Measurements from ENCODE around the gene FAHD1. TPM values are rescaled to one million over a fixed set of nuclear protein-coding genes. Genes with fewer than 3 reads are reported as not detected.

Gene FAHD1
- total and polyA plus RNA-seq, 9 of the 15 experiments (the other 6 are each of a cell fraction or from before 2014, with no cell fraction given), result 2.2 to 20.9 (median 10.7) TPM

- TF ChIP-seq, protein P1, sequence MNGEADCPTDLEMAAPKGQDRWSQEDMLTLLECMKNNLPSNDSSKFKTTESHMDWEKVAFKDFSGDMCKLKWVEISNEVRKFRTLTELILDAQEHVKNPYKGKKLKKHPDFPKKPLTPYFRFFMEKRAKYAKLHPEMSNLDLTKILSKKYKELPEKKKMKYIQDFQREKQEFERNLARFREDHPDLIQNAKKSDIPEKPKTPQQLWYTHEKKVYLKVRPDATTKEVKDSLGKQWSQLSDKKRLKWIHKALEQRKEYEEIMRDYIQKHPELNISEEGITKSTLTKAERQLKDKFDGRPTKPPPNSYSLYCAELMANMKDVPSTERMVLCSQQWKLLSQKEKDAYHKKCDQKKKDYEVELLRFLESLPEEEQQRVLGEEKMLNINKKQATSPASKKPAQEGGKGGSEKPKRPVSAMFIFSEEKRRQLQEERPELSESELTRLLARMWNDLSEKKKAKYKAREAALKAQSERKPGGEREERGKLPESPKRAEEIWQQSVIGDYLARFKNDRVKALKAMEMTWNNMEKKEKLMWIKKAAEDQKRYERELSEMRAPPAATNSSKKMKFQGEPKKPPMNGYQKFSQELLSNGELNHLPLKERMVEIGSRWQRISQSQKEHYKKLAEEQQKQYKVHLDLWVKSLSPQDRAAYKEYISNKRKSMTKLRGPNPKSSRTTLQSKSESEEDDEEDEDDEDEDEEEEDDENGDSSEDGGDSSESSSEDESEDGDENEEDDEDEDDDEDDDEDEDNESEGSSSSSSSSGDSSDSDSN (IDR thresholded peaks at IDR 0.05; ENCODE audit: borderline replicate concordance in 1 of 2, low read depth in 2 of 2, low read length in 2 of 2), result no peak
- TF ChIP-seq MEF2A (IDR thresholded peaks at IDR 0.05; ENCODE audit: control insufficient read depth, low read depth, low read length) (no peak), RBM17 (IDR thresholded peaks at IDR 0.05; ENCODE audit: borderline replicate concordance, low read depth, low read length) (no peak), ZNF146 (CRISPR knock-in tag; IDR thresholded peaks at IDR 0.05; ENCODE audit: unreplicated experiment) (no peak), TCF7L2 (IDR thresholded peaks at IDR 0.05; ENCODE audit: low read depth, low read length) (no peak), NRF1 (conservative IDR thresholded peaks at IDR 0.05 in 1 of 2, IDR thresholded peaks at IDR 0.05 in 1 of 2) (no peak)
These were observed 19.4 kb downstream of the FAHD1 start (continued) for GRCh38 chr16:1846416-1846815.

DNA sequence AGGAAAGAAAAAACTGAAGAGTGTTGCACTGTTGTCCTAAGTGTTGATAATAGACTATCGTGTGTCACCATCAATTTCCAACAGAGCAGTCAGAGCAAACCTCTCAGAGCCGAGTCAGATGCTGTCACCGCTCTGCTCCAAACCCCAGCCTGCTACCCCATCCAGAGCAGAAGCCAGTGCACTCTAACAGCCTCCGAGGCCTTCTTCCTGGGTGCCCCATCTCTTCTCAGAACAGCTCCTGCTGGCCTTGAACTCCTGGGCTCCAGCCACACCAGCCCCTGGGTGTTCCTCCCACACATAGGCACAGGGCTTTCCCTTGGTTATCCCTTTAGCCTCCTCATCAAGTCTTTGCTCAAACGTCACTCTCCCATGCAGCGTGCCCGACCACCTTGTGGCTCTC, 24.0 kb downstream of the FAHD1 start:
- H3K36me3 ChIP-seq (ENCODE audit: control insufficient read depth, insufficient read depth, low read length), result peaks cover 65% of the 10 kb centered on the region
- ATAC-seq (no peak), DNase-seq (ENCODE audit: extremely low read depth in 1 of 4, low spot score in 3 of 4) (no peak), FAIRE-seq (no peak)
- no peak overlapping the region for H2AFZ ChIP-seq (ENCODE audit: low read depth, low read length)
- H3K4me1 ChIP-seq (replicated peaks in 1 of 2; ENCODE audit: control insufficient read depth in 2 of 2, insufficient read depth in 2 of 2, low read length in 2 of 2), result no peaks in the 10 kb centered on the region; a peak in 1 of 5 replicates
- no peaks in the 10 kb centered on the region for H3K9me3 ChIP-seq (replicated peaks; ENCODE audit: control insufficient read depth, insufficient read depth, low read depth, low read length)
- WGBS (ENCODE audit: insufficient coverage, low coverage, missing lambda C conversion rate), result 94% methylated on average over 6 of the region's 7 CpGs
- no peak for TF ChIP-seq SREBF1 (IDR thresholded peaks at IDR 0.05; ENCODE audit: borderline replicate concordance, low read depth, low read length)
- no peak for TF ChIP-seq EP300 (IDR thresholded peaks at IDR 0.05; ENCODE audit: low read length)
- TF ChIP-seq NR3C1 (CRISPR knock-in tag; IDR thresholded peaks at IDR 0.05), result no peak
- TF ChIP-seq CREB5 (CRISPR knock-in tag; IDR thresholded peaks at IDR 0.05), result no peak
- in situ Hi-C loops (cut with MboI), result no loop called here
- no peaks in the 10 kb centered on the region for H3K27me3 ChIP-seq (ENCODE audit: control insufficient read depth in 2 of 2, insufficient read depth in 2 of 2, low read length in 2 of 2)
- ChIA-PET POLR2A (interaction anchor here (0.6 kb wide), 1 partner anchor 472 kb away, joined by 3 read pairs; no protein-coding TSS in a partner anchor), CTCF (ENCODE audit: low intra/inter-chr PET ratio) (no interaction called here)
- intact Hi-C loops (cut with micrococcal nuclease), result no loop called here
- H3K4me3 ChIP-seq, result no peak overlapping the region
- no peak overlapping the region for H3K27ac ChIP-seq (ENCODE audit: extremely low read depth, low read depth, low read length)
- H3K9ac ChIP-seq (ENCODE audit: insufficient read depth in 1 of 2, low read depth in 2 of 2, low read length in 2 of 2), result peak overlapping the region in 1 of 2 experiments; percentile 68; a peak in 2 of 4 replicates
- H3K79me2 ChIP-seq (ENCODE audit: control insufficient read depth, insufficient read depth, low read length), result no peaks in the 10 kb centered on the region
- BruUV-seq (replicated peaks), result no TSS peak
- peaks cover 4% of the 10 kb centered on the region for H3K9me1 ChIP-seq (ENCODE audit: control insufficient read depth, insufficient read depth, low read length)
- H3K4me2 ChIP-seq (ENCODE audit: insufficient read depth, low read length), result no peak overlapping the region
- no peaks in the 10 kb centered on the region for H4K20me1 ChIP-seq (replicated peaks; ENCODE audit: control insufficient read depth, insufficient read depth, low read length)

Measured in K562 (cell line).